Measurements from ENCODE around the gene MED9. TPM values are rescaled to one million over a fixed set of nuclear protein-coding genes. Genes with fewer than 3 reads are reported as not detected.

MED9 gene
- total RNA-seq, 1 experiment from 2014 or later, result 20.4 TPM

- TF ChIP-seq EZH2 (IDR thresholded peaks at IDR 0.05; ENCODE audit: borderline replicate concordance, low read depth, low read length, poor library complexity, severe bottlenecking) (no peak), CTCF (conservative IDR thresholded peaks at IDR 0.05; ENCODE audit: low read depth, low read length) (no peak)
- DNase-seq (ENCODE audit: low spot score), result no peak
- Histone ChIP-seq H3K4me1 (ENCODE audit: insufficient read depth, low read length, poor library complexity, severe bottlenecking) (peaks cover 36% of the 10 kb centered on the region), H3K4me3 (ENCODE audit: low read depth, low read length, poor library complexity, severe bottlenecking) (no peak overlapping the region), H3K9me3 (ENCODE audit: low read depth, low read length, poor library complexity, severe bottlenecking) (no peaks in the 10 kb centered on the region), H3K27me3 (replicated peaks; ENCODE audit: insufficient read depth, low read depth, low read length, poor library complexity) (peaks cover 13% of the 10 kb centered on the region), H3K27ac (ENCODE audit: low read depth, low read length, poor library complexity, severe bottlenecking) (no peak overlapping the region), H3K36me3 (ENCODE audit: insufficient read depth, low read length, poor library complexity, severe bottlenecking) (peaks cover 9% of the 10 kb centered on the region)
- no TSS peak for BruUV-seq (replicated peaks)
- CTCF ChIA-PET, result no interaction called here
- intact Hi-C loops (cut with micrococcal nuclease; ENCODE audit: unreplicated experiment), result loop anchor here (10.0 kb wide), 1 partner anchor 541 kb away; the partner anchor contains the start of genes ATPAF2 and GID4
- POLR2A ChIA-PET (ENCODE audit: low non-redundant PET), result no interaction called here
These were observed 17.2 kb downstream of the MED9 start for GRCh38 chr17:17493986-17494466.

- intact Hi-C loops (cut with micrococcal nuclease; ENCODE audit: unreplicated experiment), result loop anchor here (10.0 kb wide), 1 partner anchor 540 kb away; the partner anchor contains the start of genes ATPAF2 and GID4
- no peaks in the 10 kb centered on the region for H3K9me3 ChIP-seq (ENCODE audit: low read depth, low read length, poor library complexity, severe bottlenecking)
- TF ChIP-seq EZH2 (IDR thresholded peaks at IDR 0.05; ENCODE audit: borderline replicate concordance, low read depth, low read length, poor library complexity, severe bottlenecking), result no peak
- TF ChIP-seq CTCF (conservative IDR thresholded peaks at IDR 0.05; ENCODE audit: low read depth, low read length), result no peak
- no TSS peak for BruUV-seq (replicated peaks)
- H3K4me3 ChIP-seq (ENCODE audit: low read depth, low read length, poor library complexity, severe bottlenecking), result no peak overlapping the region
- POLR2A ChIA-PET (ENCODE audit: low non-redundant PET), result no interaction called here
- peaks cover 36% of the 10 kb centered on the region for H3K4me1 ChIP-seq (ENCODE audit: insufficient read depth, low read length, poor library complexity, severe bottlenecking)
- H3K36me3 ChIP-seq (ENCODE audit: insufficient read depth, low read length, poor library complexity, severe bottlenecking), result peaks cover 9% of the 10 kb centered on the region
- CTCF ChIA-PET, result no interaction called here
- no peak overlapping the region for H3K27ac ChIP-seq (ENCODE audit: low read depth, low read length, poor library complexity, severe bottlenecking)
- DNase-seq (ENCODE audit: low spot score), result no peak
- H3K27me3 ChIP-seq (replicated peaks; ENCODE audit: insufficient read depth, low read depth, low read length, poor library complexity), result peaks cover 13% of the 10 kb centered on the region
These were observed 17.7 kb downstream of the MED9 start for GRCh38 chr17:17494499-17494869.

- CTCF ChIA-PET, result no interaction called here
- Histone ChIP-seq H3K27me3 (replicated peaks; ENCODE audit: insufficient read depth, low read depth, low read length, poor library complexity) (peaks cover 13% of the 10 kb centered on the region), H3K9me3 (ENCODE audit: low read depth, low read length, poor library complexity, severe bottlenecking) (no peaks in the 10 kb centered on the region), H3K27ac (ENCODE audit: low read depth, low read length, poor library complexity, severe bottlenecking) (no peak overlapping the region), H3K4me3 (ENCODE audit: low read depth, low read length, poor library complexity, severe bottlenecking) (no peak overlapping the region), H3K36me3 (ENCODE audit: insufficient read depth, low read length, poor library complexity, severe bottlenecking) (peaks cover 9% of the 10 kb centered on the region), H3K4me1 (ENCODE audit: insufficient read depth, low read length, poor library complexity, severe bottlenecking) (peaks cover 36% of the 10 kb centered on the region)
- TF ChIP-seq EZH2 (IDR thresholded peaks at IDR 0.05; ENCODE audit: borderline replicate concordance, low read depth, low read length, poor library complexity, severe bottlenecking), result no peak
- TF ChIP-seq CTCF (conservative IDR thresholded peaks at IDR 0.05; ENCODE audit: low read depth, low read length), result no peak
- peak; percentile 38 for DNase-seq (ENCODE audit: low spot score)
- no TSS peak for BruUV-seq (replicated peaks)
- intact Hi-C loops (cut with micrococcal nuclease; ENCODE audit: unreplicated experiment), result loop anchor here (5.0 to 10.0 kb wide), 2 partner anchors 422 to 540 kb away; partner anchors contain the start of genes ATPAF2 and GID4
- POLR2A ChIA-PET (ENCODE audit: low non-redundant PET), result no interaction called here
These were observed 18.2 kb downstream of the MED9 start for GRCh38 chr17:17494870-17495535.
